ENCODE results near the gene WDFY2.

The WDFY2 gene

GRCh38 chr13:51763486-51763885 lies 179.2 kb downstream of the WDFY2 start:
- no peaks in the 10 kb centered on the region for H3K9me3 ChIP-seq (ENCODE audit: insufficient read depth, low read depth, low read length)
- TF ChIP-seq EZH2phosphoT487 (IDR thresholded peaks at IDR 0.05; ENCODE audit: borderline replicate concordance) (no peak), CTCF (conservative IDR thresholded peaks at IDR 0.05; ENCODE audit: low read length) (no peak)
- H3K79me2 ChIP-seq (ENCODE audit: insufficient read depth, low read length), result no peaks in the 10 kb centered on the region
- H3K27me3 ChIP-seq (ENCODE audit: insufficient read depth, low read length, poor library complexity, severe bottlenecking), result no peaks in the 10 kb centered on the region
- no peaks in the 10 kb centered on the region for H4K20me1 ChIP-seq (ENCODE audit: insufficient read depth, low read length, poor library complexity, severe bottlenecking)
- H3K9ac ChIP-seq (ENCODE audit: low read depth, low read length, poor library complexity, severe bottlenecking), result no peak overlapping the region
- no peak overlapping the region for H2AFZ ChIP-seq (ENCODE audit: low read length)
- no peaks in the 10 kb centered on the region for H3K9me2 ChIP-seq (replicated peaks; ENCODE audit: low read depth, low read length)
- no peak overlapping the region for H3K4me3 ChIP-seq (ENCODE audit: low read length, poor library complexity, severe bottlenecking)
- H3K4me1 ChIP-seq (ENCODE audit: insufficient read depth, low read length, poor library complexity, severe bottlenecking), result peaks cover 14% of the 10 kb centered on the region
- no peak overlapping the region for H3K4me2 ChIP-seq (ENCODE audit: low read depth, low read length, poor library complexity, severe bottlenecking)
- no peaks in the 10 kb centered on the region for H3F3A ChIP-seq (ENCODE audit: low read depth)
- peaks cover 31% of the 10 kb centered on the region; the same call in 1 of the 2 replicates for H3K36me3 ChIP-seq (ENCODE audit: insufficient read depth, low read length)

- Histone ChIP-seq H3K9ac (ENCODE audit: low read depth, low read length, poor library complexity, severe bottlenecking) (no peak overlapping the region), H3K9me2 (replicated peaks; ENCODE audit: low read depth, low read length) (no peaks in the 10 kb centered on the region), H4K20me1 (ENCODE audit: insufficient read depth, low read length, poor library complexity, severe bottlenecking) (no peaks in the 10 kb centered on the region), H3K4me1 (ENCODE audit: insufficient read depth, low read length, poor library complexity, severe bottlenecking) (peaks cover 14% of the 10 kb centered on the region), H3K4me3 (ENCODE audit: low read length, poor library complexity, severe bottlenecking) (no peak overlapping the region), H3K79me2 (ENCODE audit: insufficient read depth, low read length) (no peaks in the 10 kb centered on the region), H2AFZ (ENCODE audit: low read length) (no peak overlapping the region), H3K36me3 (ENCODE audit: insufficient read depth, low read length) (peaks cover 27% of the 10 kb centered on the region; the same call in 1 of the 2 replicates), H3K4me2 (ENCODE audit: low read depth, low read length, poor library complexity, severe bottlenecking) (peak overlapping the region; percentile 20), H3K9me3 (ENCODE audit: insufficient read depth, low read depth, low read length) (no peaks in the 10 kb centered on the region), H3K27me3 (ENCODE audit: insufficient read depth, low read length, poor library complexity, severe bottlenecking) (no peaks in the 10 kb centered on the region), H3F3A (ENCODE audit: low read depth) (no peaks in the 10 kb centered on the region)
- TF ChIP-seq EZH2phosphoT487 (IDR thresholded peaks at IDR 0.05; ENCODE audit: borderline replicate concordance) (no peak), CTCF (conservative IDR thresholded peaks at IDR 0.05; ENCODE audit: low read length) (no peak)
Measured at GRCh38 chr13:51764184-51765141, 180.2 kb downstream of the WDFY2 start.

- H3K9me3 ChIP-seq (ENCODE audit: insufficient read depth, low read depth, low read length), result no peaks in the 10 kb centered on the region
- no peak overlapping the region for H2AFZ ChIP-seq (ENCODE audit: low read length)
- no peaks in the 10 kb centered on the region for H3K79me2 ChIP-seq (ENCODE audit: insufficient read depth, low read length)
- H3F3A ChIP-seq (ENCODE audit: low read depth), result no peaks in the 10 kb centered on the region
- no peak overlapping the region for H3K4me3 ChIP-seq (ENCODE audit: low read length, poor library complexity, severe bottlenecking)
- no peaks in the 10 kb centered on the region for H3K9me2 ChIP-seq (replicated peaks; ENCODE audit: low read depth, low read length)
- H3K9ac ChIP-seq (ENCODE audit: low read depth, low read length, poor library complexity, severe bottlenecking), result no peak overlapping the region
- H3K4me2 ChIP-seq (ENCODE audit: low read depth, low read length, poor library complexity, severe bottlenecking), result no peak overlapping the region
- H3K4me1 ChIP-seq (ENCODE audit: insufficient read depth, low read length, poor library complexity, severe bottlenecking), result peaks cover 14% of the 10 kb centered on the region
- no peaks in the 10 kb centered on the region for H4K20me1 ChIP-seq (ENCODE audit: insufficient read depth, low read length, poor library complexity, severe bottlenecking)
- peaks cover 21% of the 10 kb centered on the region; the same call in 1 of the 2 replicates for H3K36me3 ChIP-seq (ENCODE audit: insufficient read depth, low read length)
- TF ChIP-seq CTCF (conservative IDR thresholded peaks at IDR 0.05; ENCODE audit: low read length), result no peak
- no peak for TF ChIP-seq EZH2phosphoT487 (IDR thresholded peaks at IDR 0.05; ENCODE audit: borderline replicate concordance)
- no peaks in the 10 kb centered on the region for H3K27me3 ChIP-seq (ENCODE audit: insufficient read depth, low read length, poor library complexity, severe bottlenecking)
Measured at GRCh38 chr13:51765142-51765515, 180.9 kb downstream of the WDFY2 start.
